Naive thymus-derived CD4-positive, alpha-beta T cell (primary cell): ENCODE results near the gene DNAJC30. TPM values are rescaled to one million over a fixed set of nuclear protein-coding genes. Genes with fewer than 3 reads are reported as not detected.
"Not testable (repeated sequence)": the region's sequence is repeated elsewhere in the genome, so short reads cannot be mapped to it uniquely, and the experiment has no call there.

Source experiments
- ATAC-seq: fragments of 150-1000 bp; cut with Tn5 transposase; 2 replicates; pipeline ENCODE4 v1.10.0; 2021; ENCODE audit warnings: mild to moderate bottlenecking, moderate library complexity
- CTCF ChIA-PET: fragments of 350-600 bp; sonication (Branson Sonifier 250); formaldehyde crosslinking; loops from one replicate; lab custom pipeline; 2021; ENCODE audit warnings: antibody characterized with exemption; lab: Charles Lee
- POLR2A ChIA-PET: fragments of 350-600 bp; sonication (Branson Sonifier 250); formaldehyde crosslinking; loops from one replicate; lab custom pipeline; 2021; ENCODE audit warnings: antibody characterized with exemption, inconsistent platforms; lab: Charles Lee
- DNase-seq, 9 donors: peaks; one replicate each; pipeline versions ENCODE4 v3.0.0 to v3.0.0-alpha.2; 2020 to 2022; ENCODE audit warnings: mixed read lengths in 1 of 9
- H3K27ac ChIP-seq: one replicate; pipeline ENCODE4 v1.7.0; 2013; ENCODE audit warnings: mild to moderate bottlenecking, low read depth, low read length, moderate library complexity
- H3K27me3 ChIP-seq, 2 donors: one replicate each; pipeline ENCODE4 v1.7.0; 2013; ENCODE audit warnings: low read length in 2 of 2, mild to moderate bottlenecking in 2 of 2, moderate library complexity in 2 of 2; ENCODE audit not compliant: control insufficient read depth in 2 of 2, insufficient read depth in 2 of 2
- H3K36me3 ChIP-seq, 3 experiments: 1 replicate in 2 of 3; 2 replicates in 1 of 3; pipeline ENCODE4 v1.7.0; 2013; ENCODE audit warnings: low read length in 3 of 3, mild to moderate bottlenecking in 3 of 3, moderate library complexity in 1 of 3; ENCODE audit not compliant: insufficient read depth in 3 of 3, control insufficient read depth in 2 of 3
- H3K4me1 ChIP-seq, 2 donors: one replicate each; pipeline ENCODE4 v1.7.0; 2013; ENCODE audit warnings: low read length in 2 of 2, mild to moderate bottlenecking in 2 of 2, moderate library complexity in 1 of 2; ENCODE audit not compliant: control insufficient read depth in 2 of 2, insufficient read depth in 2 of 2
- H3K4me3 ChIP-seq: 2 replicates; pipeline ENCODE4 v1.7.0; 2013; ENCODE audit warnings: mild to moderate bottlenecking, low read length
- H3K9me3 ChIP-seq, 3 experiments: 1 replicate in 2 of 3; 2 replicates in 1 of 3; pipeline ENCODE4 v1.7.0; 2013; ENCODE audit warnings: low read length in 3 of 3; ENCODE audit not compliant: control insufficient read depth in 2 of 3
- H3K27ac Mint-ChIP-seq, 9 donors: one replicate each; pipeline ENCODE4 v1.8.0; 2020 to 2022; ENCODE audit warnings: mixed read lengths in 9 of 9, mild to moderate bottlenecking in 8 of 9, moderate library complexity in 5 of 9, inconsistent platforms in 2 of 9
- H3K27me3 Mint-ChIP-seq, 5 donors: one replicate each; pipeline ENCODE4 v1.8.0; 2021 to 2022; ENCODE audit warnings: mixed read lengths in 5 of 5, mild to moderate bottlenecking in 1 of 5
- H3K36me3 Mint-ChIP-seq, 5 donors: one replicate each; pipeline ENCODE4 v1.8.0; 2020 to 2022; ENCODE audit warnings: mixed read lengths in 5 of 5, mild to moderate bottlenecking in 3 of 5, inconsistent platforms in 1 of 5
- H3K4me1 Mint-ChIP-seq, 7 donors: one replicate each; pipeline ENCODE4 v1.8.0; 2020 to 2022; ENCODE audit warnings: mixed read lengths in 7 of 7, mild to moderate bottlenecking in 3 of 7, inconsistent platforms in 1 of 7
- H3K4me3 Mint-ChIP-seq, 10 donors: one replicate each; pipeline ENCODE4 v1.8.0; 2020 to 2022; ENCODE audit warnings: mild to moderate bottlenecking in 10 of 10, mixed read lengths in 10 of 10, moderate library complexity in 6 of 10, inconsistent platforms in 2 of 10
- H3K9me3 Mint-ChIP-seq, 11 donors: one replicate each; pipeline ENCODE4 v1.8.0; 2020 to 2022; ENCODE audit warnings: mixed read lengths in 11 of 11, mild to moderate bottlenecking in 4 of 11, inconsistent platforms in 1 of 11, moderate library complexity in 1 of 11
- intact Hi-C, 2 donors: fragments of 100-400 bp; cut with micrococcal nuclease; formaldehyde crosslinking; loops; one replicate each; pipeline ENCODE4 v1.15.1; 2023
- polyA plus RNA-seq, 2 donors: library from polyadenylated mRNA; unstranded; fragments of 300-500 nt; fragmentation: Illumina TruSeq; gene quantifications; one replicate each; pipeline ENCODE4 v1.2.3, GENCODE V29; 2021
- total RNA-seq, 6 experiments: library from RNA in 5 of 6; stranded (reverse) in 5 of 6; gene quantifications; 1 replicate in 5 of 6; 2 replicates in 1 of 6; pipeline ENCODE4 v1.2.3 and lab custom pipeline; 2021 to 2026

DNAJC30 gene
- total and polyA plus RNA-seq, 7 experiments from 2014 or later: 9.5 to 22.4 (median 12.9) TPM

GRCh38 chr7:73682745-73683055 is 553 bp downstream of the DNAJC30 start:
- Mint-ChIP-seq H3K36me3 (peaks cover 3 to 33% (median 23%) of the 10 kb centered on the region in 5 donors), H3K4me3 (peak overlapping the region; percentile 91 to 98 (median 96)), H3K4me1 (peaks cover 17 to 61% (median 42%) of the 10 kb centered on the region in 7 donors), H3K9me3 (peaks cover 0 to 5% (median 0%) of the 10 kb centered on the region in 11 donors), H3K27me3 (no peaks in the 10 kb centered on the region), H3K27ac (peak overlapping the region in 8 of 9 donors; percentile 91 to 97 (median 96))
- peak overlapping the region; percentile 97 for H3K4me3 ChIP-seq
- no peak for DNase-seq
- H3K36me3 ChIP-seq: peaks cover 0 to 51% (median 0%) of the 10 kb centered on the region in 3 experiments
- peak overlapping the region; percentile 91 for H3K27ac ChIP-seq
- POLR2A ChIA-PET: interaction anchor here (0.6 to 1.2 kb wide), 2 partner anchors 8 to 251 kb away, joined by 3 to 4 read pairs; no protein-coding TSS in a partner anchor
- CTCF ChIA-PET: no interaction called here
- H3K4me1 ChIP-seq: peaks cover 17% of the 10 kb centered on the region in 2 donors
- no peaks in the 10 kb centered on the region for H3K27me3 ChIP-seq
- ATAC-seq: no peak
- intact Hi-C loops: loop anchor here (1.0 to 2.0 kb wide), 10 partner anchors 15 to 854 kb away; partner anchors contain the start of genes ABHD11 (in 2 of the 2), BAZ1B (in 2 of the 2), STX1A (in 2 of the 2) and TBL2 (in 2 of the 2)
- H3K9me3 ChIP-seq: peaks cover 0 to 3% (median 0%) of the 10 kb centered on the region in 3 experiments

- no peak overlapping the region for H3K27ac ChIP-seq
- H3K36me3 Mint-ChIP-seq: peaks cover 3 to 28% (median 17%) of the 10 kb centered on the region in 5 donors
- H3K4me3 Mint-ChIP-seq: peak overlapping the region; percentile 21 to 98 (median 94)
- H3K4me3 ChIP-seq: no peak overlapping the region
- intact Hi-C loops: no loop called here
- no peaks in the 10 kb centered on the region for H3K27me3 ChIP-seq
- peaks cover 17% of the 10 kb centered on the region in 2 donors for H3K4me1 ChIP-seq
- peaks cover 0 to 3% (median 0%) of the 10 kb centered on the region in 3 experiments for H3K9me3 ChIP-seq
- ATAC-seq: no peak
- H3K4me1 Mint-ChIP-seq: peaks cover 10 to 53% (median 34%) of the 10 kb centered on the region in 7 donors
- ChIA-PET POLR2A (no interaction called here), CTCF (no interaction called here)
- H3K27me3 Mint-ChIP-seq: no peaks in the 10 kb centered on the region
- no peak for DNase-seq
- H3K9me3 Mint-ChIP-seq: peaks cover 0 to 5% (median 0%) of the 10 kb centered on the region in 11 donors
- H3K36me3 ChIP-seq: peaks cover 0 to 36% (median 0%) of the 10 kb centered on the region in 3 experiments
- peak overlapping the region in 6 of 9 donors; percentile 1 to 92 (median 31) for H3K27ac Mint-ChIP-seq
Measured at GRCh38 chr7:73681031-73681430, 2.2 kb downstream of the DNAJC30 start.

DNA sequence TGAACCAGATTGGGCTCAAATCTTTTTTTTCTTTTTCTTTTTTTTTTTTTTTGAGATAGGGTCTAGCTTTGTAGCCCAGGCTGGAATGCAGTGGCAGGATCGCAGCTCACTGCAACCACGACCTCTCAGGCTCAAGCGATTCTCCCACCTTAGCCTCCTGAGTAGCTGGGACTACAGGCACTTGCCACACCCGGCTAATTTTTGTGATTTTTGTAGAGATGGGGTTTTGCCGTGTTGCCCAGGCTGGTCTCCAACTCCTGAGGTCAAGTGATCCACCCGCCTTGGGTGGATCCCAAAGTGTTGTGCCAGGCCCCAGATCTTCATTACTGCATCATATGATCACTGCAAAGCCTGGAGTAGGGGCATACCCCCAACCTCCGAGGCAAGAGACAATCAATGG is 2.8 kb downstream of the DNAJC30 start:
- CTCF ChIA-PET: no interaction called here

DNA sequence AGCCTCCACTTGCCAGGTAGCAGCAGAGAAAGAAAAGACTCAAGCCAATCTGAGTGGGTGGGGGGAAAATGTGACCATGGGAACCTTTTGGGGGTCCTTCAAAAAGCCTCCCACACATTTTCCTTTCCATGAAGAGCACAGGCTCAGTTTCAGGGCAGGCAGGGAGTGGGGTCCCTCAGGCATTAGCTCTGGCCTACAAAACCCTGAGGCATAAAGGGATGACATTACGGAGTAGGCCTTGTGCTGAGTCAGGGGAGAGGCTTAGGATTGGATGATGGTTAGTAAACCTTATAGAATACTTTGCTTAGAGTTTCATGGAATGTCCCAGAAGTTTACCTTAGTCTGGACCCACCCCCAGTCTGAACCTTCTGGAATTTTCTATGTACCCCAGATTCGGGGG is 3.5 kb downstream of the DNAJC30 start:
- Mint-ChIP-seq H3K4me1 (peaks cover 9 to 44% (median 33%) of the 10 kb centered on the region in 7 donors), H3K27ac (no peak overlapping the region), H3K36me3 (peaks cover 3 to 28% (median 17%) of the 10 kb centered on the region in 5 donors), H3K4me3 (peak overlapping the region in 1 of 10 donors; percentile 41), H3K27me3 (no peaks in the 10 kb centered on the region), H3K9me3 (peaks cover 0 to 5% (median 0%) of the 10 kb centered on the region in 11 donors)
- ATAC-seq (no peak), DNase-seq (no peak)
- intact Hi-C loops: no loop called here
- Histone ChIP-seq H3K27me3 (no peaks in the 10 kb centered on the region), H3K4me3 (no peak overlapping the region), H3K9me3 (peaks cover 0 to 3% (median 0%) of the 10 kb centered on the region in 3 experiments), H3K36me3 (peaks cover 0 to 36% (median 0%) of the 10 kb centered on the region in 3 experiments), H3K4me1 (peaks cover 17% of the 10 kb centered on the region in 2 donors), H3K27ac (no peak overlapping the region)
- CTCF ChIA-PET: no interaction called here
- POLR2A ChIA-PET: no interaction called here

More for the DNA sequence above, 2.8 kb downstream of the DNAJC30 start:
- Mint-ChIP-seq H3K27ac (peak overlapping the region in 2 of 9 donors; percentile 1 to 92), H3K9me3 (peaks cover 0 to 5% (median 0%) of the 10 kb centered on the region in 11 donors), H3K4me3 (peak overlapping the region in 8 of 10 donors; percentile 64 to 98 (median 94)), H3K27me3 (no peaks in the 10 kb centered on the region), H3K36me3 (peaks cover 3 to 28% (median 17%) of the 10 kb centered on the region in 5 donors), H3K4me1 (peaks cover 9 to 51% (median 33%) of the 10 kb centered on the region in 7 donors)
- POLR2A ChIA-PET: no interaction called here
- Histone ChIP-seq H3K27ac (no peak overlapping the region), H3K36me3 (peaks cover 0 to 36% (median 0%) of the 10 kb centered on the region in 3 experiments), H3K9me3 (peaks cover 0 to 3% (median 0%) of the 10 kb centered on the region in 3 experiments), H3K4me1 (peaks cover 17% of the 10 kb centered on the region in 2 donors), H3K27me3 (no peaks in the 10 kb centered on the region), H3K4me3 (no peak overlapping the region)
- no peak for DNase-seq
- intact Hi-C loops: no loop called here
- no peak for ATAC-seq

GRCh38 chr7:73678862-73679261 is 4.4 kb downstream of the DNAJC30 start:
- peaks cover 0 to 3% (median 0%) of the 10 kb centered on the region in 3 experiments for H3K9me3 ChIP-seq
- H3K4me3 ChIP-seq: no peak overlapping the region
- Mint-ChIP-seq H3K4me1 (peaks cover 9 to 41% (median 30%) of the 10 kb centered on the region in 7 donors), H3K36me3 (peaks cover 3 to 28% (median 17%) of the 10 kb centered on the region in 5 donors), H3K9me3 (peaks cover 0 to 5% (median 0%) of the 10 kb centered on the region in 11 donors), H3K4me3 (peak overlapping the region in 1 of 10 donors; percentile 41), H3K27ac (peak overlapping the region in 2 of 9 donors; percentile 8 to 18), H3K27me3 (no peaks in the 10 kb centered on the region)
- DNase-seq (no peak), ATAC-seq (no peak)
- intact Hi-C loops: no loop called here
- ChIA-PET POLR2A (no interaction called here), CTCF (no interaction called here)
- no peak overlapping the region for H3K27ac ChIP-seq
- H3K36me3 ChIP-seq: peaks cover 0 to 35% (median 0%) of the 10 kb centered on the region in 3 experiments
- no peaks in the 10 kb centered on the region for H3K27me3 ChIP-seq
- H3K4me1 ChIP-seq: peaks cover 17% of the 10 kb centered on the region in 2 donors

DNA sequence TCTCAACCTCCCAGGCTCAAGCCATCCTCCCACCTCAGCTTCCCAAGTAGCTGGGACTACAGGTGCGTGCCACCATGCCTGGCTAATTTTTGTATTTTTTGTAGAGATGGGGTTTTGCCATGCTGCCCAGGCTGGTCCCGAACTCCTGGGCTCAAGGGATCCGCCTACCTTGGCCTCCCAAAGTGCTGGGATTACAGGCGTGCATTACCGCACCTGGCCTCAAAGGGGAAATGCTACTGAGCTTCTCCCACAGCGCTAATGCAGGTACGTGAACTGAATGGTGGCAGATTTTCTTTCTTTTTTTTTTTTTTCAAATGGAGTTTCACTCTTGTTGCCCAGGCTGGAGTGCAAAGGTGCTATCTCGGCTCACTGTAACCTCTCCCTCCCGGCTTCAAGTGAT is 7.2 kb downstream of the DNAJC30 start:
- CTCF ChIA-PET, DNase-seq, H3K4me3 Mint-ChIP-seq: not testable (repeated sequence)

More for the DNA sequence above, 7.2 kb downstream of the DNAJC30 start:
- H3K27ac ChIP-seq, H3K27me3 ChIP-seq, H3K9me3 Mint-ChIP-seq, H3K4me3 ChIP-seq, H3K4me1 ChIP-seq, H3K27me3 Mint-ChIP-seq, ATAC-seq, H3K27ac Mint-ChIP-seq, H3K9me3 ChIP-seq, intact Hi-C loops: not testable (repeated sequence)
- Mint-ChIP-seq H3K4me1 (peaks cover 5 to 19% (median 10%) of the 10 kb centered on the region in 7 donors), H3K36me3 (peaks cover 1 to 26% (median 15%) of the 10 kb centered on the region in 5 donors)
- H3K36me3 ChIP-seq: peaks cover 0 to 23% (median 0%) of the 10 kb centered on the region in 3 experiments
- POLR2A ChIA-PET: interaction anchor here (1.0 kb wide), 1 partner anchor 8 kb away, joined by 3 read pairs; the partner anchor contains the start of gene VPS37D
